8988T (cell line): ENCODE results near the gene TULP1.
"Not testable (repeated sequence)": the region's sequence is repeated elsewhere in the genome, so short reads cannot be mapped to it uniquely, and the experiment has no call there.

Source experiments
- DNase-seq: peaks from one replicate; pipeline ENCODE4 v3.0.0; 2011

TULP1 gene

GRCh38 chr6:35512740-35513139 lies at the start of gene TULP1:
Gene TULP1, minus strand, starts transcription at chr6:35512896. Its CDS starts 38 bp downstream, at chr6:35512858.
- no peak for DNase-seq

- no peak for DNase-seq
Observed at GRCh38 chr6:35562060-35562459, 49.4 kb upstream of the TULP1 start.

- DNase-seq, result no peak
Observed at GRCh38 chr6:35561113-35561512, 48.4 kb upstream of the TULP1 start.

- no peak for DNase-seq
Observed at GRCh38 chr6:35558571-35558970, 45.9 kb upstream of the TULP1 start.

- DNase-seq, result no peak
Observed at GRCh38 chr6:35557239-35557638, 44.5 kb upstream of the TULP1 start.

- no peak for DNase-seq
Observed at GRCh38 chr6:35554811-35555210, 42.1 kb upstream of the TULP1 start.

GRCh38 chr6:35553315-35553714 lies 40.6 kb upstream of the TULP1 start:
- no peak for DNase-seq

GRCh38 chr6:35552285-35552917 lies 39.7 kb upstream of the TULP1 start:
- DNase-seq, result no peak

GRCh38 chr6:35550437-35550836 lies 37.7 kb upstream of the TULP1 start:
- DNase-seq, result no peak

GRCh38 chr6:35547676-35548075 lies 35.0 kb upstream of the TULP1 start:
- no peak for DNase-seq

- DNase-seq, result no peak
Observed at GRCh38 chr6:35544769-35545361, 32.2 kb upstream of the TULP1 start.

GRCh38 chr6:35543459-35544193 lies 30.9 kb upstream of the TULP1 start:
- no peak for DNase-seq

- DNase-seq, result no peak
Observed at GRCh38 chr6:35541836-35542235, 29.1 kb upstream of the TULP1 start.

- no peak for DNase-seq
Observed at GRCh38 chr6:35539223-35539622, 26.5 kb upstream of the TULP1 start.

GRCh38 chr6:35535847-35536246 lies 23.2 kb upstream of the TULP1 start:
- DNase-seq, result not testable (repeated sequence)

GRCh38 chr6:35534407-35535170 lies 21.9 kb upstream of the TULP1 start:
- DNase-seq, result no peak

GRCh38 chr6:35533981-35534380 lies 21.3 kb upstream of the TULP1 start:
- DNase-seq, result no peak

- no peak for DNase-seq
Observed at GRCh38 chr6:35532126-35532525, 19.4 kb upstream of the TULP1 start.

- no peak for DNase-seq
Observed at GRCh38 chr6:35524380-35525020, 11.8 kb upstream of the TULP1 start.

- DNase-seq, result peak; percentile 73
Observed at GRCh38 chr6:35522660-35523658, 10.3 kb upstream of the TULP1 start.

- no peak for DNase-seq
Observed at GRCh38 chr6:35522151-35522550, 9.5 kb upstream of the TULP1 start.

GRCh38 chr6:35521235-35521634 lies 8.5 kb upstream of the TULP1 start:
- DNase-seq, result no peak
